KOPT-K1 (cell line): ENCODE measurements around the gene CPA4.
"Not testable (repeated sequence)": the region's sequence is repeated elsewhere in the genome, so short reads cannot be mapped to it uniquely, and the experiment has no call there.

Experiments
- H3K27ac ChIP-seq: fragments of 200-600 bp; sonication (generic); 2 replicates; pipeline ENCODE4 v1.5.1; 2016; ENCODE audit warnings: antibody characterized with exemption, mild to moderate bottlenecking, low read depth, low read length; ENCODE audit not compliant: poor library complexity, severe bottlenecking
- H3K36me3 ChIP-seq: fragments of 200-600 bp; sonication (generic); 2 replicates; pipeline ENCODE4 v1.5.1; 2017; ENCODE audit warnings: antibody characterized with exemption, mild to moderate bottlenecking, low read length, moderate library complexity; ENCODE audit not compliant: insufficient read depth
- H3K9me3 ChIP-seq: fragments of 200-600 bp; sonication (generic); 2 replicates; pipeline ENCODE4 v1.5.1; 2017; ENCODE audit warnings: antibody characterized with exemption, low read length, mild to moderate bottlenecking; ENCODE audit not compliant: insufficient read depth, poor library complexity, severe bottlenecking

The CPA4 gene

DNA sequence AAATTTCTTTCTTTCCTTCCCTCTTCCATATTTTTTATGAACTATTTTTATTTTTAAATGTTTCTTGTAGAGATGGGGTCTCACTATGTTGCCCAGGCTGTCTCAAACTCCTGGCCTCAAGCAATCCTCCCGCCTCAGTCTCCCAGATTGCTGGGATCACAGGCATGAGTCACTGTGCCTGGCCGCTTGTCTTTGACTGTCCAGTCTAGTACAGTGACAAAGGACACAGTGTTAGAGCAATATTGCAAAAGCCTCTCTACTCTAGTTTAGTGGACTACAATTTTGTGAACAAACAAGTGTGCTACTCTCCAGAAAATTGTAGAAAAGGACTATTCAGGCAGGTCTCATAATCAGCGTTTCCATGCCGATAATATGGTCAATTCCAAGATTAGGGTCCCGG is 11.0 kb downstream of the CPA4 start:
- Histone ChIP-seq H3K27ac (no peak overlapping the region), H3K36me3 (no peaks in the 10 kb centered on the region), H3K9me3 (no peaks in the 10 kb centered on the region)

DNA sequence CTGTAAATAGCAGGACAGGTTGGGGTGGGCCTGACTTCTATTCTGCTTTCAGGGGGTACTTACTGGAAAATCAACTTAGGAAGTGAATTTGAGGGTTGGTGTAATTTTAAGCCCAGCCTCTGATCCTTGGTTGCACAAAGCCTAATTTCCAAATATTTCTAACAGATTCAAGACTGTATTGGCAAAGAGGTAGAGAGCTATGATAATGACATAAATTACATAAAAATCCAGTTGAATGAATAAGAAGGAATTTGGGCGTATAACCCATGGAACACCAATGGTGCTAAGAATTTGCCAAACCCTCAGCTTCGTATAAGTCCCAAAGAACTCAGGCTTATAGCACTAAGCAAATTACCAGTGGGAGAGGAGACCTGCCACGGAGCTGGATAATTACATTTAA is 11.9 kb downstream of the CPA4 start:
- H3K9me3 ChIP-seq: no peaks in the 10 kb centered on the region
- H3K36me3 ChIP-seq: no peaks in the 10 kb centered on the region
- no peak overlapping the region for H3K27ac ChIP-seq

DNA sequence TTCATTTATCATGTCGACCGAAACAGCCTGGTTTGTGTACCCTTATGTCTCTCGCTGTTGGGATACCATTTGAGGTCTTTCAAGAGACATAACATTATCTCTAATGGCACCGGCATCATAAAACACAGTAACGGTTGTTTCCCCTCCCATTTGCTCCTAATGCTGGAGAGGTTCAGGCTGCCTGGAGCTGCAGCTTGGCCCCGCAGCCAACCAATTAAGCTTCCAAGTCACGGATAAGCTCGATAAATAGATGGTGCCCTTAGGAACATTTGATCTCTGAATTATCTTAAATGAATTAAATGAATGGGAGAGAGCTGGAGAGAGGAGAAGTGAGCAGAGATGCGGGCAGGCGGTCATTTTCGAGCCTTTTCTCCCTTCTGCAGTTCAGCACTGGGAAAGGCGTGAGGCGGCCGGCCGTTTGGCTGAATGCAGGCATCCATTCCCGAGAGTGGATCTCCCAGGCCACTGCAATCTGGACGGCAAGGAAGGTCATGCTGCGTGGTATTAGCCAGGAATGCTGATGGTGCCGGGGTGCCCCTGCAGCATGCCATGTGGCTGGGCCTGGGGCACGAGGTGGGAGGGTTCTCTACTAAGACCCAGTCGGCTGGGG is 12.6 kb downstream of the CPA4 start:
- H3K9me3 ChIP-seq: no peaks in the 10 kb centered on the region
- no peak overlapping the region for H3K27ac ChIP-seq
- no peaks in the 10 kb centered on the region for H3K36me3 ChIP-seq

DNA sequence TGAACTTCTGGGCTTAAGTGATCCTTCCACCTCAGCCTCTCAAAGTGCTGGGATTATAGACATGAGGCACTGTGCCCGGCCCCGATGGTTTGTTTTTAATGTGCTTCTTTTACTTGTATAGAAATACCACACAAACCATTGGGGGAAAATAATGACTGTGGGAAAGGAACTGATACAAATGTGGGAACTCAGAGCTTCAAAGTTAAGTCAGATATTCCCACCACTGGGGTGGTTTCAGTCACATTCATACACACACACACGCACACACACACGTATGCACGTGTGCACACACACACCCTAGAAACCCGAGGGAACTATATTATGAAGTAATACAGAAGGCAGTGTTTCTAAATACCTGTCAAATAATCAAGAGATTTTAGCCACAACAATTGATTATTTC is 17.0 kb downstream of the CPA4 start:
- Histone ChIP-seq H3K27ac (no peak overlapping the region), H3K9me3 (no peaks in the 10 kb centered on the region), H3K36me3 (no peaks in the 10 kb centered on the region)

DNA sequence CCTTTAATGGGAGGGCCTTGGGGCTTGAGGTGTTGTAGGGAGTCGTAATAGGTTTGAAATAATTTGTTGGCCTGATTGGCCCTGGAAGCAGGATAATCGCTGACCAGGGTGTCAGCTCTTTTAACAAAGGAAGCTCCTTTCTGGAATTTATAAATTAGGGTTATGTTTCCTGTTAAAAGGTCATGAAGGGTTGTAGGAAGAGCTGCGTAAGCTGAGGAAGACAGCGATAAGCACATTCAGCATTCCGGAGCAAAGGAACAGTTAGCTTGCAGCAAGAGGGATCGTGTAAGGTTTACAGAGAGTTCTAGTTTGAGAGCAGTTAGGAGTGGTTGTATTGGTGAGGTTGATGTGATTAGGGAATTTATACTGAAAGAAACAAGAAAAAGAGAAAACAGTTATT is 21.3 kb downstream of the CPA4 start:
- H3K36me3 ChIP-seq: no peaks in the 10 kb centered on the region
- H3K27ac ChIP-seq: no peak overlapping the region
- H3K9me3 ChIP-seq: no peaks in the 10 kb centered on the region

DNA sequence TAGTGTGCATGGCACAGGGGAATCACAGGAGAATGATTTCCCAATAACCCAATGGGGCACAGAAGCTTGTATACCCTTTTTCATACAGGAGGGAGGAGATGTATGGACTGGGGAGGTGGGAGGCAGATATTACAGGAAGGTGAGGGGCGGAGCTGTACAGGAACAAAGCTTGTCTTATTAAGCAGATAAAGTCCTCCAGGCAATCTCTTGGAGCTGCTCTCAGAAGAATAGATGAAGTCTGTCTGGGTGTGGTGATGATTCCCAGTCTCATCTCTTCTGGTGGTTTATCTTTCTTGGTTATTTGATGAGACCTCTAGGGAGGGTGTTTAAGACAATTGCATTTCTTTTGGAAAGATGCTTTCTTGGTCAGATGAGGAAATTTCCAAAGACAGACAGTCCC is 26.6 kb downstream of the CPA4 start:
- Histone ChIP-seq H3K27ac (no peak overlapping the region), H3K36me3 (no peaks in the 10 kb centered on the region), H3K9me3 (no peaks in the 10 kb centered on the region)

DNA sequence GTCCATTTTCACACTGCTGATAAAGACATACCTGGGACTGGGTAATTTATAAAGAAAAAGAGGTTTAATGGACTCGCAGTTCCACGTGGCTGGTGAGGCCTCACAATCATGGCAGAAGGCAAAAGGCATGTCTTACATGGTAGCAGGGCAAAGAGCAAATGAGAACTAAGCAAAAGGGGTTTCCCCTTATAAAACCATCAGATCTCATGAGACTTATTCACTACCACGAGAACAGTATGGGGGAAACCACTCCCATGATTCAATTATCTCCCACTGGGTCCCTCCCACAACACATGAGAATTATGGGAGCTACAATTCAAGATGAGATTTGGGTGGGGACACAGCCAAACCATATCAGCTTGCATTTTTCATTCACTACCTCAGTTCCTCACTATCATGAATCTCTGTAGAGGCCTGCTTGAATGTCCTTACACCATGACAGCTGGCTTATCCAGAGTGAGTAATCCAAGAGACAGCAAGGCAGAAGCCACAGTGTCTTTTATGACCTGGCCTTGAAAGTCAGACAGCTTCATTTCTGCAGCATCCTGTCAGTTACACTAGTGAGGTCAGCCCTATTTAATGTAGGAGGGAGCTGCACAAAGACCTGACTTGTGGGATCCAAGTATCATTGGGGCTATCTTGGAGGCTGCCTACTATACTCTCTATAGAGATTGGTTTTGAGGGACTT is 28.7 kb downstream of the CPA4 start:
- H3K27ac ChIP-seq, H3K36me3 ChIP-seq, H3K9me3 ChIP-seq: not testable (repeated sequence)

DNA sequence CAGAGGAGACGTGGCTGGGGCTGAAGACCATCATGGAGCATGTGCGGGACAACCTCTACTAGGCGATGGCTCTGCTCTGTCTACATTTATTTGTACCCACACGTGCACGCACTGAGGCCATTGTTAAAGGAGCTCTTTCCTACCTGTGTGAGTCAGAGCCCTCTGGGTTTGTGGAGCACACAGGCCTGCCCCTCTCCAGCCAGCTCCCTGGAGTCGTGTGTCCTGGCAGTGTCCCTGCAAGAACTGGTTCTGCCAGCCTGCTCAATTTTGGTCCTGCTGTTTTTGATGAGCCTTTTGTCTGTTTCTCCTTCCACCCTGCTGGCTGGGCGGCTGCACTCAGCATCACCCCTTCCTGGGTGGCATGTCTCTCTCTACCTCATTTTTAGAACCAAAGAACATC is 29.7 kb downstream of the CPA4 start:
- Histone ChIP-seq H3K27ac (no peak overlapping the region), H3K36me3 (no peaks in the 10 kb centered on the region), H3K9me3 (no peaks in the 10 kb centered on the region)

DNA sequence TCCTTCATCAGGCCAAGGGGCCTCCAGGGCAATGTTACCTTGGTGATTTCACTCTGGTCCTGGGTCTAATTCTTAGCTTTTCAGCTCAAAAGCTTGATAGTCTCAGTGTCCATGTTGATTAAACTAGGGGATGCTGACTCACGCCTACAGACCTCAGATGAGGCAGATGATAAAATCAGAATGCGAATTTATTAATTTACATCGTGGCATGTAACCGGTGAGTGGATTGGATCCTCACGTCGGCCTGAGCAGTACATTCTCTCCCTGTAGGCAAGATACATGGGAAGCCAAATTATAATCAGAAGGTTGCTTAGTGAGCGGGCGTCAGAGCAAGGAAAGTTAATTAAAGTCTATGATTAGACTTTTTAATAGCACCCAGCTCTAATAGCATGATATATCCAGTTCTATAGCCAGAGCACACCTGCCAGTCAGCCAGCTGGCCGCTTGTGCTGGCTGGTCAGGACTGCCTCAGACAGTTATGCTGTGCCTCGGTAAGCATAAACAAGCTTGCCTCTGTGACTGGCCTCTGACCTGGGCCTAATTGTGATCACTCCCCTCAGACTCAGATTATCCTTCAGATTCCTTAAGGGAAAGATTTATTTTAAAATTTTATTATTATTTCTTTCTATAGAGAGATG is 31.5 kb downstream of the CPA4 start:
- Histone ChIP-seq H3K27ac (no peak overlapping the region), H3K36me3 (no peaks in the 10 kb centered on the region), H3K9me3 (no peaks in the 10 kb centered on the region)

DNA sequence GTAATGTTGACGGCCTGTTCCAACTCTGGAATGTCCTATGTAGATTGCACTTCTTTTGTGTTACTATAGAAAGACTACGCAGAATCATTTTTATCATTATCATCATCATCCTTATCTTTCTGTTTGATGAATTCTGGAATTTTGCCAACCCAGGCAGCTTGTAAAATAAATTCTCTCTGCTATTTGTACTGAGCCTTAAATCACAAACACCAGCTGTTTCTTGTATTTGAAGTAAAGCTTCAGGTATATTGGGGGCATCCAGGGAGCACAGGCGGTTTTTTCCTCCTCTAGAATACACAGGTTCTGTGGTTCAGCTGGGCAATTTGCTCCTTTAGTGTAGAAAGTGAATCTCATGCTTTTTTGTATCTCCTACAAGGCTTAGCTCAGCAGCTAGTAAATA is 36.7 kb downstream of the CPA4 start:
- Histone ChIP-seq H3K27ac (no peak overlapping the region), H3K9me3 (no peaks in the 10 kb centered on the region), H3K36me3 (no peaks in the 10 kb centered on the region)

DNA sequence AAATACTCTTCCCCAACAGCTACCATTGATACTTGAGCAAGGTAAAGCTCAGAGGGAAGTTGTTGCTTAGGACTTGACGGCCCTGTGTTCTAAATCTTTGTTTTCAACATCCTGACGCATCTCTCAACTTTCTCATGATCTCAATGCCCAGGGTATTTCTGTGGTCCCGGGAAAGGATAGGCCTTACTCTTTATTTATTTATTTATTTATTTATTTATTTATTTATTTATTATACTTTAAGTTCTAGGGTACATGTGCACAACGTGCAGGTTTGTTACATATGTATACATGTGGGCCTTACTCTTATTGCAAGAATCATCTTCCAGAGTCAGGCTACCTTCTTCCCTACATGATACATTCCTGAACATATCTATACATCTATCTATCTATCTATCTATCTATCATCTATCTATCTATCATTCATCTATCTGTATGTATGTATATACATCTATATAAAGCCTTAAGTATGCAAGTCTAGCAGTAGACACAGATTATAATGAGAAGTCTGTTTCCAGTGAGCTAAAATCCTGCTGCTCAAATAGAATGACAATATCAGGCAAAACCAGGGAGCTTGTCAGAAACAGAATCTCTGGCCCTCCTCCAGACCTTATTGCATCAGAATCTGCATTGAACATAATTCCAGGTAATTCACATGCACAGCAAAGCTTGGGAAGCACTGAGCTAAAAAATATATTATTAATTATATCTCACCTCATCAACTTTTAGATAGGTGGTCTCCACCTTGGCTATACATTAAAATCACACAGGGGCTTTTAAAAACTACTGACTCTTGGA is 39.5 kb downstream of the CPA4 start:
- Histone ChIP-seq H3K36me3 (no peaks in the 10 kb centered on the region), H3K27ac (no peak overlapping the region), H3K9me3 (no peaks in the 10 kb centered on the region)

DNA sequence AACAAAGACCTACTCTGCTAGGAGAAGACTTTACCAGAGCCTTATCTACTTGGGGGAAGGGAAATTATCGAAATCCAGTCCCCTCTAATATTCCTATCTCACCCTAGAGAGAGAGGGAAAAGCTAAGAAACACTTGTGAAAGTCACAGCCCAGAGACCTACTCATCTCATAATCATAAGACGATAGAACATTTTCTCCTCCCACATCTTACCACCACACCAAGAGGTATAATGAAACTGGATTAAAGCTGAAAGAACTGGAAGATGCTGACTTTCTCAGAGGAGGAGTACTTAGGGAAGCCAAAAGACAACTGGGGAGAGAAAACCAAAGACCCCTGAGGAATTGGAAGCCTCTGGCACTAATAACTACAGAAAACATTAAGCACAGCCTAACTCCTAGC is 40.9 kb downstream of the CPA4 start:
- H3K27ac ChIP-seq: no peak overlapping the region

DNA sequence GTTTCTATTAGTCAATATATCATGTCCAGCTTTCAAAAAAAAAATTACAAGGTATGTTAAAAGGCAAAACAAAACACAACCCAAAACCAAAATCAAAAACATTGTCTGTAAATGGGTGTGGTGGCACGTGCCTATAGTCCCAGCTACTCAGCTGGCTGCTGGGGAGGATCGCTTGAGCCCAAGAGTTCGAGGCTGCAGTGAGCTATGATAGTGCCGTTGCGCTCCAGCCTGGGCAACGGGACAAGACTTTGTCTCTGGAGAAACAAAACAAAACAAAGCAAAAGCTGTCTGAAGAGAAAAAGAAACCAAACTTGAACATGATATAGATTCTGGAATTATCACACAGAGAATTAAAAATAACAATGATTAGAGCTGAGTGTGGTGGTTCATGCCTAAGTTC is 41.3 kb downstream of the CPA4 start:
- no peaks in the 10 kb centered on the region for H3K9me3 ChIP-seq
- no peaks in the 10 kb centered on the region for H3K36me3 ChIP-seq
- no peak overlapping the region for H3K27ac ChIP-seq

More for the DNA sequence above, 40.9 kb downstream of the CPA4 start:
- no peaks in the 10 kb centered on the region for H3K36me3 ChIP-seq
- H3K9me3 ChIP-seq: no peaks in the 10 kb centered on the region

DNA sequence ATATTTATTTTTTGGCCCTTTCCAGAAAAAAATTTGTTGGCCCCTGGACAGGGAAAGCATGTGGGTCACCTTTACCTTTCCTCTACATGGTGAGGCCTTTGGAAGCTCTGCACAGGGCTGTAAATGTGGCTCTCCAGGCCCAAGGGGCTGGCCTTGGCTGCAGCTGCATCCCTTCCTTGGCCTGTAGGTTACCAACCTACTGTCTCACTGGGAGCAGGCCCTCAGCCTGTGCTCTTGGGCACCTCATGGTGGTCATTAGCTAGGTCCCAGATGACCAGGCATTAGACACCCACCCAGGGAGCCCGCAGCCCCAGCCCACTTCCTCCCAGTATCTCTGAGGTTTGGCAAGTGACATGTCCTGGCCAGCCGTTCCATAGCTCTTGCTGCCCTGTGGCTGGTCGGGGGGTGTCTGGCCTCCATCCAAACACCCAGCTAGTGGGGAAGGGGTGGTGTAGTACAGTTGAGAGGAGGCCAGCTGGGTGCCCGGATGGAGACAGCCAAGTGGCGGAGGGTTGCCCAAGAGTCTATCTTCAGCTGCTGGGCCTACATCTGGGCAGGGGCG is 44.5 kb downstream of the CPA4 start:
- Histone ChIP-seq H3K27ac (no peak overlapping the region), H3K36me3 (no peaks in the 10 kb centered on the region), H3K9me3 (no peaks in the 10 kb centered on the region)

DNA sequence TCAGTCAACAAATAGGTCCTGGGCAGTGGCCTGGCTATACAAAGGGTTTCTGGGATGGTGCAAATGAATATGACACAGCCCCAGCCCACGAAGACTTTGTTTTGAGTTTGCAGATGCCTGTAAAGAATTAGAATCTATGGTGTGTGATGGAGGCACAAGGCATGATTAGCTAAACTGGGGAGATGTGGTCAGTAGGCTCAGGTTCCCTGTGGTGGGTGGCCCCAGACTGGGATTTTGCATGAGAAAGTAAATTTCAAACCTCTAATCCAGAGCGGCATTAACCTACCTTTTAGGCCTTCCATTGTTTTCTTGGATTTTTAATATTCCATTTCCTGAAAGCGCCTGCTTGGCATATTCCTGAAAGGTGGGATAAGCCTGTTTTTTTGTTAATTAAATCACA is 45.3 kb downstream of the CPA4 start:
- no peak overlapping the region for H3K27ac ChIP-seq
- no peaks in the 10 kb centered on the region for H3K9me3 ChIP-seq
- no peaks in the 10 kb centered on the region for H3K36me3 ChIP-seq
